ENCODE results near the gene HPGD.

HPGD gene

DNA sequence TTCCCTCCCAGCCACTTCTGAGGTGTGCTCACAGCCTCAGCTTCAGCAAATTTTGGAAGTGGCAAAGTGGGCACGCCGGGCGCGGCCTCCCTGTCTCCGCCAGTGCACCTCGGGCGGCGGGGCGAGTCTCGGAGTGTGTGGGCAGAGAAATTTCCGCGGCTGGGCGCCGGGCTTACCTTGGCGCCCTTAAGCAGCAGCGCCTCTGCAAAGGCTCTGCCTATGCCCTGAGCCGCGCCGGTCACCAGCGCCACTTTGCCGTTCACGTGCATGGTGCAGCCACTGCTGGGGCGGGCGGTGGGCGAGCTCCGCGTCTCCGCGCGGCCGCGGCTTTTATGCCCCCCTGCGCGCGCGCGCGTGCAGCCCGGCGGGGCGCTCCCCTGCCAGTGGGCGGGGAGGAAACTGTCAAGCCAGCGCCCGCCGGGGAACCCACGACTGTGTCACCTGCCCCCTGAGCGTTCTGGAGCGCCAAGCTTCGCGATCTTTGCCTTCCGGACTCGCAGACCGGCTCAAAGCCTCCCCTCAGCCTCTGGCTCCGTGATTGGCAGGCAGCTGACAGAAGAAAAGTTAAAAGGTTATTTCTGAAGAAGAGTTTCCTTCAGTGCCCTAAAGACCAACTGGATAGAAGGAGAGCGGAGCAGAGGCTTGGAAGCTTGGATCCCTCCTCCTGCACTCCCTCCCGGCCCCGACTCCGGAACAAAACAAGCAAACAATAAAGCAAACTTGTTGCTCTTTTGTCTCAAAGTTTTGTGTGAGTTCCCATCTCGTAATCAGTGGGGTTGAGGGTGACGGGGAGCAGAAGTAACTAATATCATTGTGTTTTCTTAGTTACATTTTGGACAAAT is at the start of gene HPGD:
HPGD (minus strand) TSS at position 306 of the 842 bp plus-strand sequence; CDS start at position 269, 37 bp downstream.
- DNase-seq = no peak

DNA sequence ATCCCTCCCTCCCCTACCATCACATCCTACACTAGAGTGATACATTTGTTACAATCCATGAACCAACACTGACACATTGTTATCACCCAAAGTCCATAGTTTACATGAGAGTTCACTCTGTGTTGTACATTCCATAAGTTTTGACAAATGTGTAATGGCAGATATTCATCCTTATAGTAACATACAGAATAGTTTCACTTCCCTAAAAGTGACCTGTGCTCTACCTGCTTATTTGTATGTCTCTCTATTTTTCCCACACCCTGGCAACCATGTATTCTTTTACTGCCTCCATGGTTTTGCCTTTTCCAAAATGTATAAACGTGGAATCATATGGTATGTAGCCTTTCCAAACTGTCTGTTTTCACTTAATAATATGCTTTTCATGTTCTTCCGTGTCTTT is 42.2 kb upstream of the HPGD start:
- no peak for DNase-seq

DNA sequence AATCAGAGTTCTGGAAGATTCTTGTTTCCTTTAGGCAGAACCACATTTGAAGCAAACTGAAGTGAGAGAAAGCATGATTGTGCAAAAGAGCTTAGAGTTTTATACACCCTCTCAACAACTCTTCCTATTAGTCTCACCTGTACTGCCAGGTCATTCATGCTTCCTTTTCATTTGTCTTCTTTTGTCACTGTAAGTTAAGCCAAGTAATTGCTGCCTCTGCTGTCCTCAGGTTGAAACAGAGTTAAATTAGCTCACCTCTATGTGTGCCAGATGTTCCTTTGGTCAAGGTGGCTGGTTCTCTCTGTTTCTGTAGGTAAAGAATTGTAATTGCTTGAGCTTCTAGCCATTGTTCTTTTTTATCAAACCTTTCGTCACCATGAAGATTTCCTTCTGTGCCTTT is 41.1 kb upstream of the HPGD start:
- no peak for DNase-seq

DNA sequence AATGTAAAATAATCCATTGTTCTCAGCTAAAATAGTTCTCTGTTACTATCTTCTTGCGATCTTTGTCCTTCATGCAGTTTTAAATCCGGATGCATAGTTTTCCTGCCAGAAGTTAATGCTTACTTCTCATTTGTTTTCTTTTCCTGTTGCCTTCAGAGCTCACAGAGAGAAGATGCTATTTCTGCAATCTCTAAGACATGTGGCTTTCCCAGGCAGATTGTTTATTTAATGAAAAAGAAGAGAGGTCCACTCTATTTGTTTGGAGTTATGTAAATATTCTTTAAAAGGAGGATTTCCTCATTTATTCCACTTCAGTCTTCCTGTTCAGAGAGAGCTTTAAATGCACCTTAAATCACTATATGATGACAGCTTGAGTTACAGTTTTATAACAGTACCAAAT is 39.3 kb upstream of the HPGD start:
- DNase-seq = no peak

DNA sequence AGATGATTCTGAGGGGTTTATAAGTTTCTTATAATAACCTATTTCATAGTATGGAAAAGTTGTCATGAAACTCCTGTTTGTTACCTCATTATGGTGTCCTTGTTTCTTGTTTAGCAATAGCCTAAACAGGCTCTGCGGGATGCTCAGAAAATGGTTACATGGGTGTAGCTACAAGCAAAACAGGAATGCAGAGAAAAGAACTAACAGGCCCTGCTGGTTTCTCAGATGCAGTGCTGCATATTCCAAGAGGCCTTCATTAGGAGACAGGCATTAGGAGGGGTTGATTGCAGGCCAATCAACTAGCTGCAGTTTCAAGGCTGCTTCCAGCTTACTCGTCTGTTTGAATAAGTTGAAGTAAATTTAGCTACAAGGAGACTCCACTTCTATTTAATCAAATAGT is 37.6 kb upstream of the HPGD start:
- no peak for DNase-seq

DNA sequence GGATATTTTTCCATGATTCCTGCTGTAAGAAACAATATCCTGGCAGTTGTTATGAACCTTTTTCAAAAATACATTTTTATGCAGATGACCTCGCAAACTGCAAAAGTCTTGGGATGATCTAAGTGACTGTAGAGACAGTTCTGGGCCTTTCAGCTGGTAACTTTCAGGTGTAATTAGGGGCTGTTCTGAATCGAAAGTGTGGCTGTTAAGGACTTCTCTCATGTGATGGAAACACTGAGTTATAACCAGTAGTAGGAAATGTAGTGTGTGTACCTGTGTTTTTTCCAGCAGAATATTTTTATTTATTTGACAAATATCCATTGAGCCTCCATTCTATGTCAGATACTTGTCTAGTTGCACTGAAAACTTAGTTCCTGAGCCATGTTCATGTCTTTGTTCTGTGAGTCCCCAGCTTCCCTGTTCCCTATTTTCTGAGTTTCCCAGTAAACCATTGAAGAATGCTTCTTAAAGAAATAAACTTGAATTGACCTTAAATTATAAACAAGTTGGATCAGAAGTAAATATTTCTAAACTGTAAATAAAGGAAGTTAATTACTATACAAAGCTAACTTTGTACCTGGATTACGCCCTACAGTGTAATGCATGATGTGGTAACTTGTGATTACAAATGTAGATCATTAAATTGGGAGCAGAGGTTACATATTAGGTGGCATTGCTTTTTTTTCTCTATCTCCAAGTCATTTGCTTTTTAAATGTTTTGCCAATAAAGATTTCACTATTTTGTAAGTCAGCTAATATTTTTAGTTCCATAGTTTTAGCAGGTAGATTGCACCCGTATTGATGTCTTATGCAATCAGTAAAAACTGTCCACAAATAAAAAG is 33.7 kb upstream of the HPGD start:
- DNase-seq = no peak

DNA sequence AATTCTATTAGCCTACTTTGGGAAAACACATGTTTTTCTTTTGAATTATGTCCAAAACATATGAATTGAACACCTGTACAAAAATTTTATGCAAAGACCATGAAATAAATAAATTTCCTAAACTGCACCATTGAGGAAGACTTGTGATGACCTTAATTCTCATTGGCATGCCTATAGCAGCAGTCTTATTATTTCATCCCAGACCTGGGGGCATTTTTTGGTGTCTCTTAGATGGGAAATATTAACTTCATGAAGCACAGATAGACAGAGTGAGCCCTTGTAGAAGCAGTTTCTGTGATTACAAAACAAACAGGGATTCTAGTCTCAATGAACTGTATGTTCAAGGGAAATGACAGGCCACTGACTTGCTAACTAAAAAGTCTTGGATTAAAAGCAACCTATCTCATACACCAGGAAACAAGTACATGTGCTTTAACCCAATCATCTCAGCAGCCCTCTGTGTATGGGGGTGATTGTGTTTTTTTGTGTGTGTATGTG is 32.0 kb upstream of the HPGD start:
- no peak for DNase-seq

DNA sequence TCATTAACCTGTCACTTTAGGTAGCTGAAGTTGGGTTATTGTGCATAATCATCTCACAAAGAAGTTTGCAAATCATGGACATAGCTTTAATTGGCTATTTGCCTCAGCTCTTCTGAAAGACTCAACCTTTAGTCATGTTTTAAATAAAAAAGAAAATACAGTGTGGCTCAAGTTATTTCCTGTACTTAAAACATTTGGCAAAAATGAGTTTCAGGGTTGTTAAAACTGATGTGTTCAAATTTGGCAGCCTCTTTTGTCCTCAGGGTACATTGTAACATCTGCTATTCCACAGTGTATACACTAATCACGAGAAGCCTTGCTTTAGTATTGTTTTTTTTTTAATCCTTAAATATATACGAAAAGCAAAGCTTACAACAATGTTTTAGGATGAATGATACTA is 31.5 kb upstream of the HPGD start:
- DNase-seq = no peak

DNA sequence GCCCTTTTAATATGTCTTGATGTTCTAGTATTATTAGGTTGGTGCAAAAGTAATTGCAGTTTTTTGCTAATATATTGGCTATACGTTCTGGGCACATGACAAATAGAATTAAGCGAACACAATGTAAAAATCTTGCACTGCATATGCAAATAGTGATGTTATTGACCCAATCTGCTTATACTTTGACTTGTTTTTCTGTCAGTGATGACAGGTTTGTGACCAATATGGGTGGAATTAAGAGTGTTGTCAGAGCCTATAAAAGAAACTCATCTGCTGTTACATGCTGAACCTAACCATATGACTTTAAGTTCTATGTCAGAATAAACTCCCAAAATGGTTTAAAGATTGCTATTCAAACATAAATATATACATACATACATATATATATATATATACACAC is 30.7 kb upstream of the HPGD start:
- DNase-seq = no peak

DNA sequence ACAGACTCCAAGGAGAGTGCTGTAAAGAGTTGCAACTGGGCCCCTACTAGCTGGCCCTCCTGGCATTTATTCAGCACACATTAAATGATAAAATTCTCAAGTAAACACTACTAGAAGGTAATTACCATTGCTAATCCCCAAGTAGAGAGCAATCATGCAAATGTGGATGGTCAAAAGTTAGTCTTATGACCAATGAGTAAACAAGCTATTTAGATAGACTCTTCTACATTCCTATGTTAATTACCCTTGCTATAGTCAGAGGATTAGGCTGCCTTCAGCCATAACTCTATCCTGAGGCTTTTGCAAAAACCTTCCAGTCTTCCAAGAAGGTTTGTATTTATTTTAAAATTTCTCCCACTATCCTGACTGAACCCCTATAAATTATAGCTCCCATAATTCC is 28.3 kb upstream of the HPGD start:
- no peak for DNase-seq

DNA sequence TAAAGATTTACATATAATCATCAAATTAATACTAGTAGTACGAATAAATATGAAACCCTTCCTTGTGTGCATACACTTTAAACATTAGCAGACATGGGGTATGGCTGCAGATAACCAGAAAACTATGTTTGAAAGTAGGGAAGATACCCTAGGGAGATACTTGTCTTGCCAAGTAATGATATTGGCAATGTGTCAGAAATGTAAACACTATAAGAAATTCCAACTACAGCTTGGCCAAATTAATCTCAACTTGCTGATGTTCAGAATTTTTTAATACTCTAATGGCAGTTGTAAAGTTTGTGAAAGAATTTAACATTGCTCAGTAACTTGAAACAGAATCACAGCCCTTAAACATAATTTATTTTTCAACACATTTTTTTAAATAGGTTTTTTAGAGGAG is 27.4 kb upstream of the HPGD start:
- DNase-seq = no peak

DNA sequence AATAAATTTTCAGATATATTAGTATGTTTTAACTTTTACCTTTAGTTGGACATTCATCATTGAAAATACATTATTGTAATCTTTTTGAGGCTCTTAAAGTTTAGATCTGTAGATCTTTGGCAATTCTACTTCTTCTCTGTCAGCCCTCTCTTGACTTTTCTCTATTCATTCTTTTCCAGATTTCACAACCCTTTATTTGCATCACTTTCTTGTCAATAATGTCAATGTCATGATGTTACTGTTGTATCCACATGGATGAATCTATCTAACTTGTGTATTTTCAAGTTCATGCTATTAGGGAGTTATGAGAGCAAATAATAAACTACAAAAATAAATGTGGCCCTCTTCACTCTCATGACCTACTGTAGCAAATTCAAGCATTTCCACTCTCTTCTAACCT is 23.0 kb upstream of the HPGD start:
- DNase-seq = no peak

DNA sequence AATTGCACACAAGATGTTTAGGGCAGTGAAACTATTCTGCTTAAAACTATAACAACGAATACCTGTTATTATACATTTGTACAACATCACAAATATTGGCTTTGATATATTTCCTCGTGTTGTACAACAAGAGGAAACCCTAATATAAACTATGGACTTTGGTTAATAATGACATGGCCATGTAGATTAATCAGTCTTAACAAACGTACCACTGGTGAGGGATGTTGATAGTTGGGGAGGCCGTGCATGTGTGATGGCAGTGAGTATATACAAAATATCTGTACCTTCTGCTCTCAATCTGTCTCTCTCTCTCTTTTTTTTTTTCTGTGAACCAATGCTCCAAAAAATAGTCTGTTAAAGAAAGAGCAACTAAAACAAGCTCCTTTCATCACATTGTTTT is 22.2 kb upstream of the HPGD start:
- DNase-seq = no peak

DNA sequence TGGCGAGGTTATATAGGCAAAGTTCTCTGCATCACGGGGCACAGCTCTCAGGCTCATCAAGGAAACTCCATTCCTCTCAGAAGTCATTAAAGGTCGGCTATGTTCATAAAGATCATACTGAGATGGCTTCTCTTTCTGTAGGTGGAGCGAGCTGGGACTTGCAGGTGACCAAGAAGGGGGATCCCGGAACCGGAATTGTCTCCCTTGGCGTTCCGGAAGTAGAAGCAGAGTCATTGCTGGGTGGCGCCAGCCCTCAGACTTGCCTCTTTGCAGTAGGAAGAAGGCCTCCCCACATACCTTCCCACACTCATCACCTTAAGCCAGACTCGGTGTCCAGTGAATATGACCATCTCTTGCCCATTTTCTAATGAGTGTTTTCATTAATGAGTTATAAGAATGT is 17.9 kb upstream of the HPGD start:
- DNase-seq = no peak

DNA sequence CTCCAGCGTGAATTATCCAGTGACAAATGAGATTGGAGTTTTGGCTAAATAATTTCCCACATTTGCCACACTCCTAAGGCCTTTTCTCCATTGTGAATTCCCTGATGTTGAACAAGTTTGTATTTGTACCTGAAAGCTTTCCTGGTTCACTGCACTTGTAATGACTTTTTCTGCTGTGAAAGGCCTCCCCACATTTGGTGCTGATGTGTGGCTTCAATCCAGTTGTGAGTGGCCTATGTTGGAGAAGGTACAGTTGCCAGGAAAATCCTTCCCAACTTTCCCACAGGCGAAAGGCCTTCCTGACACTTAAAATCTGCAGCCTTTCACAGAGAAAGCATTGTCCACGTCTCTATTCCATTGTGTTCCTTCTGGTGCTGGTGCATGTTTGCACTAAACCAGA is 17.3 kb upstream of the HPGD start:
- DNase-seq = no peak

DNA sequence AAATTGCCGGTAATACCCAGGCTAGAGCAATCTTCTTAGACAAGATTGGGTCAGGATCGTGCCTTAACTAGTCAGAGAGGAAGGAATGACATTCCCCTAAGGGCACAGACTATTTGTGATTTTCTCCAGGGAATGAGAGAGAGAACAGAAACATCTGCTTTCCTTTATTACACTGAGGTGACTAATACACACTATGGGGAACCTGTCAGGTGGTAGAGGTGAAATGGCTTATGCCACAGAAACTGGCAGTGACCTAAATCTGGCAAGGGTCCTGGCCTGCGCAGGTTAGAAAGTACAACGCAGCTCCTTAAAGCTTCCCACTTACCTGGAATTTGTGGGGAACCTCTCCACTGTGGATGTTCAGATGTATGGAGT is 16.6 kb upstream of the HPGD start:
- DNase-seq = no peak

DNA sequence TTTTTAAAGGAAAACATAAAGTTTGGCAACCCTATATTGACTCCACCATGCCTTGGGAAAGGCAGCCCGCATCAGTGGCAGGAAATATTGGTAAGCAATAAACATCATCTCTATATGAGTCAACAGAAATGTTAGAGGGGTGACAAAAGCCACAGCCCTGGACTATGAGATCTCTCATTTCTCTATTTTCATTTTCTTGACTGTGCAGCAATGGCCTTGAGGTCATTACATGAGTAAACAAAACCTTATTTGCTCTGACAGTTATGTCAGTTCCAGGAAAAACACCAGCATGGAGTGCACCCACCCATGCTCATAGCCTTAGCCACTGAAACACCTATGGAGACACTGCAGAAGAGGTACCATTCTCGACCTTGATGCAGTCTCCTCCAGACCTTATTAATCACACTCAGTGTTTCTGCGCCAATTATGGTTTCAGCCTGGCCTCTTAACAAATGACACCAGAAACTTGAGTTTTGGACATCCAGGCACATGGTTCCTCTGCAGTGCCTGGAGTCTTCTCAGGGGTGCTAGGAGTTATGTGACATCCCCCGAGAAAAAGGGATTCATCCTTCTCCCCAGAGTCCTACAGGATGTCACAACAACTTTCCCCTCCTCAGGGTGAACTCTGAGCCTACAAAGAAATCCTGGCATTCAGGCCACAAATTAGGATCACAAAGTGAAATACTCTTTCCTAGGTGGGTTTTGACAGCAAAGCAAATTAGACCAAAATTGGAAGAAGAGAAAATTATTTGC is 16.0 kb upstream of the HPGD start:
- DNase-seq = no peak

DNA sequence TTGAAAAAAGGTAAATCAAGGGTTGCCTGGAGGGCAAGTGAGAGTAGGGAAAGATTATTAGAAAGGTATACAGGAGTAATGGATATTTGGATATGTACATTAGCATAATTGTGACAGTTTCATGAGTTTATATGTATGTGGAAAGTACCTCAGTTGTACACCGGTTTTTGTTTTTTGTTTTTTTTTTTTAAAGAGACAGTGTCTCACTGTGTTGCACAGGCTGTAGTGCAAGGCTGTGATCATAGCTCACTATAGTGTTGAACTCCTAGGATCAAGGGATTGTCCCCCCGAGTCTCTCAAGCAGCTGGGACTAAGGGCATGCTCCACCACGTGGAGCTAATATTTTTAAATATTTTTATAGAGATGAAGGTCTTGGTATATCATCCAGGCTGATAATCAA is 15.3 kb upstream of the HPGD start:
- DNase-seq = no peak

DNA sequence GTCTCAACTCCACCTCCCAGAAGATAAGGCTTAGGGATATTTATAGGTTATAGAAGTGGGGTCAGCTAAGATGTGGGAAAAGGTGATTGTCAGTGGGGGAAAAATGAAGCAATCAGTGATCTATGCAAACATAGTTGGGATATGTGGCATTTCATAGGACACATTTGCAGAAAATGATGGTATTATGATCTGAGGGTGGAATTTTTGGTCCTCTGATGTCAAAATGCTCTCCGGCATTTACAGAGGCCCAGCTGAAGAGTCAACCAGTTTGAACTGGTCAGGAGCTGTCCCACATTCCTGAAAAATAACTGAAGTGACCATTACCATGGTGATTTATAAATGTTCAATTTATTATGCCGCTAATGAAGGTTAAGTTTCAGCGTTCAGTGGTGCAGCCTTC is 12.2 kb upstream of the HPGD start:
- DNase-seq = no peak

DNA sequence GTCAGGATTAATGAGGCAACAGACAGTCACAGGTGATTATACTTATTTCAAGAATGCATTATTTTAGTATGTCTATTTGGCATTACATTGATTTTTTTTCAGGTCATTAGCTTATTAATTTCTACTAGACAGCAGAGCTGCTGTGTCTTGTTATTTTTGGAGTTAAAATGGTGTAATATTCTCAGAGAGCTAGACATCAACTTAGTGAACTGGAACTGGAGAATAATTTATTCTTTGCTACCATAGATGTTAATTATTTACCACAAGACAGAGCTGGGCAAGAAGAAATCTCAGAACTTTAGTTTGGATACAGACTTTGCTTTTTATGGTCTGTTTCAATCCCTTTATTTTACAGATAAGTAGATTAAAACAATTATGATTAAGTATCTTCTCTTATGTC is 10.2 kb upstream of the HPGD start:
- DNase-seq = no peak

DNA sequence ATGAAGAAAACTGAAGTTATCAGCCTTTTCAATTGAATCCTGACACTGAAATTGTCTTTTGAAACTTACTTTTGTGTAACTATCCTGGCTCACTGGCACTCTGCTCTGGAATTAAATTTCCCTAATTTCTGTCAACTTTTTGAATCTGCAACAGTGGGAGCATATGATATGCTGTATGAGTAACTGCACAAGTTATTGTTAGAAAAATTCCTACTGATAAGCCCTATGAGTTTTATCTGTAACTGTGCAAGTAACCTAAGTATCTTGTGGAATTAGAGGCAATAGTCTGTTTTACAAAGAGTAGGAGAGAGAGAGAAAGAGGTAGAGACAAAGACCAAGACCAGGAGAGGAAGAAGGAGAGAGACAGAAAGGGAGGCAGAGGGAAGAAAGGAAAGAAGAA is 9.2 kb upstream of the HPGD start:
- DNase-seq = no peak

DNA sequence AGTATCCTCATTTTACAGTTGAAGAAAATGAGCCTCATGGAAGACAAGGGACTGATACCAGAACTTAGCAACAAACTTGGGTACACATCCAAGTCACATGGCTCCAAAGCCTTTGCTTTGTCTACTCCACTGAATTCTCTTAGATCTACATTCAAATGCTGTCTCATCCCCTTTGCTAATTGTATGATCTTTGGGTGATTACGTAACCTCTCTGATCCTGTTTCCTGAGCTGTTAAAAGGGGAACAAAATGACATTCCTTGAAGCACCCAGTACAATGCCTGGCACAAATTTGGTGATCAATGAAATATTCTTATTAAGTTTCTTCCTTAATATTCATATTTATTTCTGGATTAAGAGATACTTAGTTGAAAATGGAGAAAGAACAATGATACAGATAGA is 5.9 kb upstream of the HPGD start:
- no peak for DNase-seq

DNA sequence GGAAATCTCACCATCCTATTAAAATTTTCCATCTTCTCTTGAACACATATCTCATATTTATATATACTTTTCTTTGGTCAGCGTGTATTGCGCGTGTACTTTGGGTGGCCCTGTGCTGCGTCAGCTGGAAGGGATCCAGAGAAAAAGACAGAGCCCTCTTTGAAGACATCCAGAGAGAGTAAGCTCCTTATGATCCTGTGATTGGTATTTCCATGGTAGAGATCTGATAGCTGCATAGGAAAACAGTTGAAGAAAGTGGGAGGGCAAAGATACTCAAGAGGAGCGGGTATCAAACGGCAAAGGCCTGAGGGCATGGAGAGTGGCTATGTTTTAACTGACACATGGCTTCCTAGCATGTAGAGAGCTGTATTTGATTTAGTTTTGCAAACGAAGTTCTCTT is 4.4 kb upstream of the HPGD start:
- DNase-seq = no peak

DNA sequence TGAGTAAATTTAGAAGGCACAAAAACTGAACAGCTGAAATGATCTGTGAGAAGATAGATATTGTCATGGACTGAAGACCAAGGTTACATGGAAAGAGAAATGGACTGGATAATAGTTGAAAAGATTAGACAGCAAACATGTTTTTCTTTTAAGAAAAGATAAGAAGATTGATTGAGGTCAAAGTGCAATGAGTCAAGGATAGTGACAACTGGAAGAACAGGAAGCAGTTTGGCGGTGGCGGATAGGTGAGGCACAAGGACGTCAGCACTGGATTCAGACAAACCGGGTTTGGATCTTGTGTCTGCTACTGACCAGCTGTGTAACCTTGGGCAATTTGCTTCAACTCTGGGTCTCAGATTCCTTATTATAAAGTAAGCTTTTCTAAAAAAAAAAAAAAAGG is 2.0 kb upstream of the HPGD start:
- DNase-seq = no peak
